AG10803 (cell line): ENCODE measurements around the gene SLC17A7.

Experiments used
- DNase-seq: peaks from one replicate; pipeline ENCODE4 v3.0.0; 2010; ENCODE audit warnings: low read depth
- H3K4me3 ChIP-seq: 2 replicates; pipeline ENCODE4 v1.5.1; 2011; ENCODE audit warnings: mild to moderate bottlenecking, low read length, control low read depth
- TF ChIP-seq, protein P1 (sequence below): conservative IDR thresholded peaks from 2 replicates; pipeline ENCODE4 v1.5.1; 2011; ENCODE audit warnings: mild to moderate bottlenecking, low read length, control low read depth, inconsistent platforms

The SLC17A7 gene

DNA sequence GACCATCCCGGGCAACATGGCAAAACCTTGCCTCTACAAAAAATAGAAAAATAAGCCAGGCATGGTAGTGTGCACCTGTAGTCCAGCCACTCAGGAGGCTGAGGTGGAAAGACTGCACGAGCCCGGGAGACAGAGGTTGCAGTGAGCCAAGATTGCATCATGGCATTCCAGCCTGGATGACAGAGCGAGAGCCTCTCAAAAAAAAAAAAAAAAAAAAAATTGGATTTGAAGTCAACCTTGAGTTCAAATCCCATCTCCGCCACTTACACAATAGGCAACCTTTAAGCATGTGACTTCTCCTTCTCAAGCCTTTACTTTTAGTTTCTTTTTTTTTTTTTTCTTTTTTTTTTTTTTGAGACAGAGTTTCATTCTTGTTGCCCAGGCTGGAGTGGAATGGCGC, 41.3 kb downstream of the SLC17A7 start:
- no peak overlapping the region for H3K4me3 ChIP-seq
- peak; percentile 29 for DNase-seq
- TF ChIP-seq, protein P1, sequence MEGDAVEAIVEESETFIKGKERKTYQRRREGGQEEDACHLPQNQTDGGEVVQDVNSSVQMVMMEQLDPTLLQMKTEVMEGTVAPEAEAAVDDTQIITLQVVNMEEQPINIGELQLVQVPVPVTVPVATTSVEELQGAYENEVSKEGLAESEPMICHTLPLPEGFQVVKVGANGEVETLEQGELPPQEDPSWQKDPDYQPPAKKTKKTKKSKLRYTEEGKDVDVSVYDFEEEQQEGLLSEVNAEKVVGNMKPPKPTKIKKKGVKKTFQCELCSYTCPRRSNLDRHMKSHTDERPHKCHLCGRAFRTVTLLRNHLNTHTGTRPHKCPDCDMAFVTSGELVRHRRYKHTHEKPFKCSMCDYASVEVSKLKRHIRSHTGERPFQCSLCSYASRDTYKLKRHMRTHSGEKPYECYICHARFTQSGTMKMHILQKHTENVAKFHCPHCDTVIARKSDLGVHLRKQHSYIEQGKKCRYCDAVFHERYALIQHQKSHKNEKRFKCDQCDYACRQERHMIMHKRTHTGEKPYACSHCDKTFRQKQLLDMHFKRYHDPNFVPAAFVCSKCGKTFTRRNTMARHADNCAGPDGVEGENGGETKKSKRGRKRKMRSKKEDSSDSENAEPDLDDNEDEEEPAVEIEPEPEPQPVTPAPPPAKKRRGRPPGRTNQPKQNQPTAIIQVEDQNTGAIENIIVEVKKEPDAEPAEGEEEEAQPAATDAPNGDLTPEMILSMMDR = no peak

DNA sequence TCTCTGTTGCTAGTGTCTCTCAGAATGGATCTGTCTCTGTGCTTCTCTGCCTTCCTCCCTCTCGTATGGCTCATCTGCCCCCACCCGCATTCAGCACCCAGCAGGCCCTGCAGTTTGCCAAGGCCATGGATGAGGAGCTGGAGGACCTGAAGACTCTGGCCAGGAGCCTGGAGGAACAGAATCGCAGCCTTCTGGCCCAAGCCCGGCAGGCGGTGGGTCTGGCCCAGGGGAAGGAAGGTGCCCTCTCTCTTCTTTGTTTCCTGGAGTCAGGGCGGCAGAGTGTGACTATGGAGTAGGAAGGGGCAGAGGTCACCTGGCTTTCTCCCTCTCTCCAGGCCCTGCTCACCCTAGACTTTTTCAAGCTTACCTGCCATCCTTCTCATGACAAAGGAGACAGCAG, 42.4 kb downstream of the SLC17A7 start:
- no peak overlapping the region for H3K4me3 ChIP-seq
- TF ChIP-seq, protein P1 = no peak
- no peak for DNase-seq

DNA sequence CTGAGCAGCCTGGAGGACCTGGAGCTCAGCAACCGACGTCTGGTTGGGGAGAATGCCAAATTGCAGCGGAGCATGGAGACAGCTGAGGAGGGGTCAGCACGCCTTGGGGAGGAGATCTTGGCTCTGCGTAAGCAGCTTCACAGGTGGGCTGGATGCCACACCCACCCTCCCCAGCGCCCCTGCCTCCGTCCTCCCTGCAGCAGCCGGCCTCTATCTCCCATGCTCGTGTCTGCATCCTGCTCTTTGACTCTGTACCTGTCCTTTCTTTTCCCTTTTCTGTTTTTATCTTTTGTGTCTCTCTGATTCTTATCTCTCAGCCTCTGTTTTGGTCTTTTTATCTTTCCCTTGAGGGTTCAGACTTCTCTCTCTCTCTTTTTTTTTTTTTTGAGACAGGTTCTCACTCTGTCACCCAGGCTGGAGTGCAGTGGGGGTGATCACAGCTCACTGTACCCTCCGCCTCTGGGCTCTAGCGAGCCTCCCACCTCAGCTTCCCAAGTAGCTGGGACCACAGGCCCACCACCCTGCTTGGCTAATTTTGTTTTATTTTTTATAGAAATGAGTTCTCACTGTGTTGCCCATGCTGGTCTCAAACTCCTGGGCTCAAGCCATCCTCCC, 43.2 kb downstream of the SLC17A7 start:
- TF ChIP-seq, protein P1 = no peak
- no peak for DNase-seq
- no peak overlapping the region for H3K4me3 ChIP-seq

DNA sequence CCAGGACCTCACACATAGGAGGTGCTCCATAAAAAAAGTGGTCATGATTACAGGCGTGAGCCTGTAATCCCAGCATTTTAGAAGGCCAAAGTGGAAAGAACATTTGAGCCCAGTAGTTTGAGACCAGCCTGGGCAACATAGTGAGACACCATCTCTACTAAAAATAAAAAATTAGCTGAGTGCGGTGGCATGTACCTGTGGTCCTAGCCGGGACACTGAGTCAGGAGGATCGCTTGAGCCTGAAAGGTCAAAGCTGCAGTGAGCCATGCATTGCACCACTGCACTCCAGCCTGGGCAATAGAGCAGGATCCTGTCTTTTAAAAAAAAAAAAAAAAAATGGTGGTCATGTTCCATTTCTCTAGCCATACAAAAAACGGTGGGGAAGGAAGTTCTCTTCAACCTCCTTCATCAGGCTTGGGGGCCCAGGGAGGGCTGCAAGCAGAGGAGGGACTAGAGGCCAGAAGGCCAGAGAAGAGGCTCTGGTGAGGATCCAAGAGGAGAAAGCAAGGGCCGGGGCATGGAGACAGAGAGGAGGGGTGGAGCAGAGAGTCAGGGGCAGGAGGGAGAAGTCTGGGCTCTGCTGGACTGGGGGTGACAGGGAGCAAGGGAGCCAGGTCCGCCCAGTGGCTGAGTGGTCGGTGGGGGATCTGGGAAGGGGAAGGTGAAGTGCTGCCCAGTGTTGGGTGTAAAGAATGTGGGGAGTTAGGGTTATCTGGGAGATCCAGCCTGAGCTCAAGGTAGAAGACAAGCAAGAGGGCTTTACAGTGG, 44.4 kb downstream of the SLC17A7 start:
- no peak for DNase-seq
- TF ChIP-seq, protein P1 = no peak
- no peak overlapping the region for H3K4me3 ChIP-seq

DNA sequence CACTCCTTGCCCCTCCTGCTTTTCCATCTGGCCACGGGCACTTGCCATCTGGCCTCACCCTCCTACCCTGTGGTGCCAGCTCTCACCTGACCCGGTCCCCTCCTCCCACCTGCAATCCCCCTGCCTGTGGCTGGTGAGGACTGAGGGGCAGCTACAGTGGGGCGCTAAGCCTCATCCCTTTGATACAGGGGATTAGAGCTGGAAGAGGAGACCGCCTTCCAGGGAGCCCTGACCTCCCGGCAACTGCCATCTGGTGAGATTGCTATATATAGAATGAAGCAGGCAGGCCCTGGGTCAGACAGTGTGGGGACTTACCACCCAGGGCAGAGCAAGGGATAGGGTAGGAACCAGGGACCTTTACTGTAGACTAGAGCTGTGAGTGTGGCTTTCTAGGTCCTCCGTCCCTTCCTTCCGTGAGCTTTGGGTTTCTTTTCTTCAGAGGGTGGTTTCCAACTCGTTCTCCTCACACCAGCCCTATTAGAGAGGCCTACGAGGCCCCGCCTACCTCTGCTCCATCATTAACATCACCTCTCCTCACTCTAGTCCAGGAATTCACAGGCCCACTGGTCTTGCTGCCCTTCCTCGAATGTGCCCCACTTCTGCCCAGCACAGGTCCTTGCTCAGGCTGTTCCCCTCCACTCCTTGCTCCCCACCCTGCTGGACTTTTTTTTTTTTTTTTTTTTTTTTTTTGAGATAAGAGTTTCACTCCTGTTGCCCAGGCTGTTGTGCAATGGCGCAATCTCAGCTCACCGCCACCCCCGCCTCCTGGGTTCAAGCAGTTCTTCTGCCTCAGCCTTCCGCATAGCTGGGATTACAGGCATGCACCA, 45.5 kb downstream of the SLC17A7 start:
- no peak overlapping the region for H3K4me3 ChIP-seq
- TF ChIP-seq, protein P1 = no peak
- no peak for DNase-seq

DNA sequence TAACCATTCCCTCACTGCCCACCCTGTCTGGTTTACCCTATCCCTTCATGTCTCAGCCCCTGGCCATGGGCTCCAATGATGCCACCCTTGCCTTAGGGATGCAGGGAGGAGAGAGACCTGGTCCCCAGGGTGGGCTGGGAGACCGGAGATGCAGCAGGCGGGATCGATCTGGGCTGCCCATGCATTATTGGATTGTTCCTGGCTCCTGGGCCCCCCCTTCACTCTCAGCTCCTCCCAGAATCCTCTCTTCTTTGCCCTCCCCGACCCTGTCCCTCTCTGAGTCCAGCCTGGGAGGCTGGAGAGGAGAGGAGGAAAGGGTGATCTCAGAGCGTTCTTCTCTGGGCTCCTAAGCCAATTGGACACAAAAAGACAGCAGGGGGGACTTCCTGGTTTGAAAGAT, 47.4 kb downstream of the SLC17A7 start:
- TF ChIP-seq, protein P1 = no peak
- DNase-seq = no peak
- no peak overlapping the region for H3K4me3 ChIP-seq
